Prostate gland (tissue), 2 donors: ENCODE results near the gene SPATA25.

Experiments
- POLR2A ChIP-seq: fragments of 450-650 bp; IDR thresholded peaks from one replicate; pipeline ENCODE4 v1.6.1; 2016; ENCODE audit warnings: antibody characterized with exemption, mild to moderate bottlenecking
- POLR2AphosphoS5 ChIP-seq: sonication (generic); formaldehyde crosslinking; IDR thresholded peaks from one replicate; pipeline ENCODE4 v1.6.1; 2017; ENCODE audit warnings: antibody characterized with exemption
- TF ChIP-seq, protein P1 (sequence below), 4 experiments: fragments of 200-600 bp in 2 of 4; fragments of 450-650 bp in 2 of 4; sonication (generic) in 2 of 4; IDR thresholded peaks; 1 replicate in 3 of 4; 2 replicates in 1 of 4; pipeline ENCODE4 v1.5.1; 2016 to 2019; ENCODE audit warnings: antibody characterized with exemption in 4 of 4, mild to moderate bottlenecking in 2 of 4, moderate library complexity in 2 of 4

- TF ChIP-seq, protein P1, sequence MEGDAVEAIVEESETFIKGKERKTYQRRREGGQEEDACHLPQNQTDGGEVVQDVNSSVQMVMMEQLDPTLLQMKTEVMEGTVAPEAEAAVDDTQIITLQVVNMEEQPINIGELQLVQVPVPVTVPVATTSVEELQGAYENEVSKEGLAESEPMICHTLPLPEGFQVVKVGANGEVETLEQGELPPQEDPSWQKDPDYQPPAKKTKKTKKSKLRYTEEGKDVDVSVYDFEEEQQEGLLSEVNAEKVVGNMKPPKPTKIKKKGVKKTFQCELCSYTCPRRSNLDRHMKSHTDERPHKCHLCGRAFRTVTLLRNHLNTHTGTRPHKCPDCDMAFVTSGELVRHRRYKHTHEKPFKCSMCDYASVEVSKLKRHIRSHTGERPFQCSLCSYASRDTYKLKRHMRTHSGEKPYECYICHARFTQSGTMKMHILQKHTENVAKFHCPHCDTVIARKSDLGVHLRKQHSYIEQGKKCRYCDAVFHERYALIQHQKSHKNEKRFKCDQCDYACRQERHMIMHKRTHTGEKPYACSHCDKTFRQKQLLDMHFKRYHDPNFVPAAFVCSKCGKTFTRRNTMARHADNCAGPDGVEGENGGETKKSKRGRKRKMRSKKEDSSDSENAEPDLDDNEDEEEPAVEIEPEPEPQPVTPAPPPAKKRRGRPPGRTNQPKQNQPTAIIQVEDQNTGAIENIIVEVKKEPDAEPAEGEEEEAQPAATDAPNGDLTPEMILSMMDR (IDR thresholded peaks at IDR 0.05) = no peak
- no peak for TF ChIP-seq POLR2A
- TF ChIP-seq POLR2AphosphoS5 = no peak
Observed at GRCh38 chr20:45907219-45907948, 20.0 kb upstream of the SPATA25 start.
